SK-N-SH (cell line): ENCODE data around the gene RALA. TPM values are rescaled to one million over a fixed set of nuclear protein-coding genes. Genes with fewer than 3 reads are reported as not detected.
A peak's percentile ranks its signal among the peaks of the same experiment; 100 is the strongest.

Experiments
- CTCF ChIA-PET: fragments of 300-600, 350-600 bp; formaldehyde crosslinking; extraction: SDS; loops from one replicate; lab custom pipeline; 2021; lab: Yijun Ruan, JAX
- POLR2A ChIA-PET: fragments of 350-600 bp; sonication (Branson Sonifier 250); formaldehyde crosslinking; extraction: SDS; loops from one replicate; lab custom pipeline; 2020; ENCODE audit warnings: antibody characterized with exemption, inconsistent platforms; lab: Yijun Ruan, JAX
- DNase-seq: peaks from one replicate; pipeline ENCODE4 v3.0.0; 2012
- H2AFZ ChIP-seq: fragments of 200-600 bp; sonication (generic); 2 replicates; pipeline ENCODE4 v1.8.1; 2016; ENCODE audit warnings: antibody characterized with exemption, mild to moderate bottlenecking, low read depth
- H3F3A ChIP-seq: fragments of 200-600 bp; sonication (generic); replicated peaks from 2 replicates; pipeline ENCODE3; 2016; ENCODE audit warnings: antibody characterized with exemption, mild to moderate bottlenecking; ENCODE audit not compliant: insufficient read depth
- H3K27ac ChIP-seq, 2 experiments: fragments of 200-500 bp in 1 of 2; fragments of 200-600 bp in 1 of 2; sonication (Bioruptor generic) in 1 of 2; sonication (generic), shearing (Covaris generic) in 1 of 2; 2 replicates each; pipeline versions ENCODE4 v1.5.1 to v1.6.1; 2014 to 2016; ENCODE audit warnings: low read depth in 2 of 2, inconsistent platforms in 1 of 2, low read length in 1 of 2, mild to moderate bottlenecking in 1 of 2, mixed read lengths in 1 of 2
- H3K27me3 ChIP-seq: fragments of 200-600 bp; sonication (generic), shearing (Covaris generic); 2 replicates; pipeline ENCODE4 v1.6.1; 2016; ENCODE audit warnings: mixed run types; ENCODE audit not compliant: insufficient read depth
- H3K36me3 ChIP-seq, 2 experiments: fragments of 200-500 bp in 1 of 2; fragments of 200-600 bp in 1 of 2; sonication (Bioruptor generic) in 1 of 2; sonication (generic) in 1 of 2; replicated peaks in 1 of 2; 2 replicates each; pipeline versions ENCODE3 to v1.5.1; 2014 to 2016; ENCODE audit warnings: low read length in 1 of 2, mild to moderate bottlenecking in 1 of 2; ENCODE audit not compliant: insufficient read depth in 2 of 2, control insufficient read depth in 1 of 2
- H3K4me1 ChIP-seq, 2 experiments: fragments of 200-500 bp in 1 of 2; fragments of 200-600 bp in 1 of 2; sonication (Bioruptor generic) in 1 of 2; sonication (generic), shearing (Covaris generic) in 1 of 2; 2 replicates each; pipeline versions ENCODE4 v1.5.1 to v1.6.1; 2014 to 2016; ENCODE audit warnings: low read depth in 1 of 2, low read length in 1 of 2, mixed run types in 1 of 2; ENCODE audit not compliant: insufficient read depth in 2 of 2, control insufficient read depth in 1 of 2
- H3K4me2 ChIP-seq: fragments of 200-600 bp; sonication (generic), shearing (Covaris generic); 2 replicates; pipeline ENCODE4 v1.6.1; 2017; ENCODE audit warnings: mixed run types
- H3K4me3 ChIP-seq, 2 experiments: fragments of 200-500 bp in 1 of 2; fragments of 200-600 bp in 1 of 2; sonication (Bioruptor generic) in 1 of 2; sonication (generic), shearing (Covaris generic) in 1 of 2; 2 replicates each; pipeline versions ENCODE4 v1.5.1 to v1.8.1; 2014 to 2016; ENCODE audit warnings: low read depth in 2 of 2, inconsistent platforms in 1 of 2, low read length in 1 of 2, mild to moderate bottlenecking in 1 of 2, mixed read lengths in 1 of 2, moderate library complexity in 1 of 2
- H3K79me2 ChIP-seq: fragments of 200-600 bp; sonication (generic); 2 replicates; pipeline ENCODE4 v1.8.1; 2017; ENCODE audit warnings: mild to moderate bottlenecking; ENCODE audit not compliant: insufficient read depth
- H3K9ac ChIP-seq: fragments of 200-600 bp; sonication (generic); 2 replicates; pipeline ENCODE4 v1.6.1; 2017; ENCODE audit warnings: mixed run types
- H3K9me2 ChIP-seq: fragments of 200-600 bp; sonication (generic); 2 replicates; pipeline ENCODE4 v1.6.1; 2017; ENCODE audit warnings: mixed run types
- H3K9me3 ChIP-seq: fragments of 200-600 bp; sonication (generic); 2 replicates; pipeline ENCODE4 v1.6.1; 2017; ENCODE audit warnings: mixed run types, mild to moderate bottlenecking, moderate library complexity
- H4K20me1 ChIP-seq: fragments of 200-600 bp; sonication (generic); 2 replicates; pipeline ENCODE4 v1.6.1; 2017; ENCODE audit warnings: mild to moderate bottlenecking, mixed run types; ENCODE audit not compliant: insufficient read depth
- CHD2 ChIP-seq: fragments of 150-350 bp; IDR thresholded peaks from 2 replicates; pipeline ENCODE4 v1.6.1; 2018; ENCODE audit warnings: low read length; ENCODE audit not compliant: partially characterized antibody
- ELF1 ChIP-seq: IDR thresholded peaks from 2 replicates; pipeline ENCODE4 v1.4.0; 2012
- EP300 ChIP-seq, 2 experiments: IDR thresholded peaks; 2 replicates each; pipeline versions ENCODE4 v1.4.0 to v1.6.1; 2012; ENCODE audit warnings: borderline replicate concordance in 1 of 2, low read depth in 1 of 2, low read length in 1 of 2
- FOXM1 ChIP-seq: IDR thresholded peaks from 2 replicates; pipeline ENCODE4 v1.4.0; 2012; ENCODE audit warnings: low read depth, mild to moderate bottlenecking
- GABPA ChIP-seq: IDR thresholded peaks from 2 replicates; pipeline ENCODE4 v1.4.0; 2012; ENCODE audit warnings: low read depth, mild to moderate bottlenecking
- GATA2 ChIP-seq: sonication (generic); formaldehyde crosslinking; IDR thresholded peaks from 2 replicates; pipeline ENCODE4 v1.5.0; 2020; ENCODE audit warnings: mild to moderate bottlenecking, missing genetic modification reagents
- JUND ChIP-seq: IDR thresholded peaks from 2 replicates; pipeline ENCODE4 v1.4.0; 2012
- NFIC ChIP-seq: IDR thresholded peaks from 2 replicates; pipeline ENCODE4 v1.4.0; 2012; ENCODE audit warnings: borderline replicate concordance
- RCOR1 ChIP-seq: fragments of 150-350 bp; IDR thresholded peaks from 2 replicates; pipeline ENCODE4 v1.6.1; 2017; ENCODE audit warnings: antibody characterized with exemption, low read length
- RFX5 ChIP-seq: IDR thresholded peaks from 2 replicates; pipeline ENCODE4 v1.6.1; 2012; ENCODE audit warnings: mild to moderate bottlenecking, improper control_type of control experiment, low read length
- RXRA ChIP-seq: IDR thresholded peaks from 2 replicates; pipeline ENCODE4 v1.4.0; 2012; ENCODE audit warnings: low read depth, mild to moderate bottlenecking, borderline replicate concordance
- SIN3A ChIP-seq: IDR thresholded peaks from 2 replicates; pipeline ENCODE4 v1.6.1; 2012; ENCODE audit warnings: low read depth, mild to moderate bottlenecking, low read length, moderate library complexity, borderline replicate concordance
- SMC3 ChIP-seq: IDR thresholded peaks from 2 replicates; pipeline ENCODE4 v1.6.1; 2012; ENCODE audit warnings: low read depth, low read length, improper control_type of control experiment
- TAF1 ChIP-seq: IDR thresholded peaks from 2 replicates; pipeline ENCODE4 v1.6.1; 2012; ENCODE audit warnings: low read depth, mild to moderate bottlenecking, low read length, moderate library complexity, borderline replicate concordance
- TCF12 ChIP-seq: IDR thresholded peaks from 2 replicates; pipeline ENCODE4 v1.4.0; 2012
- TEAD4 ChIP-seq: IDR thresholded peaks from 2 replicates; pipeline ENCODE4 v1.4.0; 2012; ENCODE audit warnings: mild to moderate bottlenecking, borderline replicate concordance; ENCODE audit not compliant: insufficient read depth
- WGBS: methylation state at CpG from one replicate; pipeline ENCODE4 v1.1.6; 2017; ENCODE audit warnings: low lambda C conversion rate; 5-methylcytosine and 5-hydroxymethylcytosine counted together
- polyA plus RNA-seq, 3 experiments: library from polyadenylated mRNA; depleted of rRNA; stranded (reverse); fragments of >200 nt; gene quantifications; 2 replicates each; pipeline ENCODE4 v1.2.3, GENCODE V29; 2012
- TF ChIP-seq, protein P1 (sequence below): fragments of 200-600 bp; sonication (generic); IDR thresholded peaks from 2 replicates; pipeline ENCODE4 v1.6.1; 2017; ENCODE audit warnings: antibody characterized with exemption, mild to moderate bottlenecking, moderate library complexity
- TF ChIP-seq, protein P2 (sequence below): fragments of 150-350 bp; IDR thresholded peaks from 2 replicates; pipeline ENCODE4 v1.6.1; 2017; ENCODE audit warnings: antibody characterized with exemption, low read length, low read depth, borderline replicate concordance
- TF ChIP-seq, protein P3 (sequence below): IDR thresholded peaks from 2 replicates; pipeline ENCODE4 v1.4.0; 2012; ENCODE audit warnings: low read depth, borderline replicate concordance
- TF ChIP-seq, protein P4 (sequence below): IDR thresholded peaks from 2 replicates; pipeline ENCODE4; 2012
- TF ChIP-seq, protein P5 (sequence below): IDR thresholded peaks from 2 replicates; pipeline ENCODE4 v1.6.1; 2012; ENCODE audit warnings: mild to moderate bottlenecking, low read depth, low read length, moderate library complexity
- TF ChIP-seq, protein P6 (sequence below): fragments of 150-350 bp; IDR thresholded peaks from 2 replicates; pipeline ENCODE4 v1.6.1; 2016; ENCODE audit warnings: mild to moderate bottlenecking, low read depth, low read length

RALA gene
- polyA plus RNA-seq, 1 of the 3 experiments (the other 2 are of a cell fraction): 29.0 TPM

DNA sequence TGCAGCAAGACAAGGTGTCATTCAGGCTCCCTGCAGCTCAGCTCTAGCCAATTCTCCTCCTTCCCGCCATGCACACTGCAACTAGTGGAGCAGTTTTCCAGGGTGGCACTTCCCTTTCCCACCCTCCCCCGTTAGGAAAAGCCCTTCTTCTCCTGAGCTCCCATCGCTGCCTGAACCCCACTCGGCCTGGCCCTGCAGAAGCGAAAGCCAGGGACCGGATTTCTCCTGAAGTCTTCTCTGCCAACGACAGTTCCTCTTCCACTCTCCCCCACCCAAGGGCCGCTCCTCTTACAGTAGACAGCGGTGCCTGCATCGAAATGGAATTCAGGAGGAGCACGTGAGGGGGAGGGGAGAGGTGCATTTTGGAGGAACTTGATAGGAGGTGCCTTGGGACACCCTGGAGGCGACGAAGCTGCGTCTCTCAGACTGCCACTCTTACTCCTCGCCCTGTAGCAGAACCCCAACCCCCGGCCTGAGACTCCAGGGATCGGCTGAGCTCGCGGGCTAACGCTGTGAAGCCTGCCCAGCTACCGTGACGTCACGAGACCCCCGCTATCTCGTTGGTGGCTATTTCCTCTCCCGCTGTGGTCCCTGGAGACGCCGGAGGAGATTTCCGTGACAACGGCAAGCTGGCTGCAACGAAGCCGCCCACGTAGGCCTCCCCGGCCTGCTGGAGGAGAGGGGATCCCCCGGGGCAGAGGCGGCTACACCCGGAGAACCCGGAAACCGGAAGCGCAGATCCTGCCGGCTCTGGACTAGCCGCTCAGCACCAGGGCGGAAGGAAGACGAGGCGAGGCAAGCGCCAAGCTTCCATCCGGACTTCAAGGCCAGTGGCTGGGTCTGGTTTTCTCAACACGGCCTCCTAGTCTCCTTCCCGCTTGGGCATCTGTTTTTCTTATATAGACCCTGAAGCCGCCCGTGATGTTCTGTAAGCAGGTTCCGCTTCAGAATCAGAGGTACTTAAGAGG is 109.7 kb downstream of the RALA start:
- peak; percentile 95 for DNase-seq
- peak overlapping the region; percentile 86 for H3K4me2 ChIP-seq
- peaks cover 11% of the 10 kb centered on the region for H3F3A ChIP-seq
- H3K79me2 ChIP-seq: peaks cover 38% of the 10 kb centered on the region
- no peaks in the 10 kb centered on the region for H3K27me3 ChIP-seq
- ChIA-PET POLR2A (interaction anchor here (0.6 to 2.1 kb wide), 4 partner anchors 110 to 262 kb away, joined by 3 to 28 read pairs (median 4); partner anchors contain the start of gene RALA), CTCF (interaction anchor here (0.8 to 28.1 kb wide), 8 partner anchors 13 to 163 kb away, joined by 3 to 563 read pairs (median 4); partner anchors contain the start of gene RALA)
- H2AFZ ChIP-seq: peak overlapping the region; percentile 86
- H3K9me2 ChIP-seq: no peaks in the 10 kb centered on the region
- H3K4me3 ChIP-seq: peak overlapping the region; percentile 62 to 70
- H3K36me3 ChIP-seq: peaks cover 0 to 8% of the 10 kb centered on the region in 2 experiments
- H3K9me3 ChIP-seq: no peaks in the 10 kb centered on the region
- peak overlapping the region; percentile 91 to 98 for H3K27ac ChIP-seq
- WGBS: 10% methylated on average over 37 of the region's 52 CpGs
- peak overlapping the region; percentile 89 for H3K9ac ChIP-seq
- no peaks in the 10 kb centered on the region for H4K20me1 ChIP-seq
- peaks cover 11 to 20% of the 10 kb centered on the region in 2 experiments; a peak in 3 of 4 replicates for H3K4me1 ChIP-seq
- TF ChIP-seq ELF1 (peak; percentile 95), TEAD4 (no peak), JUND (no peak), RCOR1 (peak; percentile 53), TCF12 (no peak), GABPA (peak; percentile 78), EP300 (IDR thresholded peaks at IDR 0.05; ENCODE audit: borderline replicate concordance in 1 of 2, low read depth in 1 of 2, low read length in 1 of 2) (no peak; a peak in 1 of 4 replicates), CHD2 (no peak), TAF1 (peak; percentile 85; the same call in 1 of the 2 replicates), NFIC (no peak), SMC3 (no peak), GATA2 (CRISPR knock-in tag) (no peak), RFX5 (peak; percentile 99), FOXM1 (no peak), RXRA (no peak), SIN3A (peak; percentile 40; the same call in 1 of the 2 replicates)
- TF ChIP-seq, protein P1, sequence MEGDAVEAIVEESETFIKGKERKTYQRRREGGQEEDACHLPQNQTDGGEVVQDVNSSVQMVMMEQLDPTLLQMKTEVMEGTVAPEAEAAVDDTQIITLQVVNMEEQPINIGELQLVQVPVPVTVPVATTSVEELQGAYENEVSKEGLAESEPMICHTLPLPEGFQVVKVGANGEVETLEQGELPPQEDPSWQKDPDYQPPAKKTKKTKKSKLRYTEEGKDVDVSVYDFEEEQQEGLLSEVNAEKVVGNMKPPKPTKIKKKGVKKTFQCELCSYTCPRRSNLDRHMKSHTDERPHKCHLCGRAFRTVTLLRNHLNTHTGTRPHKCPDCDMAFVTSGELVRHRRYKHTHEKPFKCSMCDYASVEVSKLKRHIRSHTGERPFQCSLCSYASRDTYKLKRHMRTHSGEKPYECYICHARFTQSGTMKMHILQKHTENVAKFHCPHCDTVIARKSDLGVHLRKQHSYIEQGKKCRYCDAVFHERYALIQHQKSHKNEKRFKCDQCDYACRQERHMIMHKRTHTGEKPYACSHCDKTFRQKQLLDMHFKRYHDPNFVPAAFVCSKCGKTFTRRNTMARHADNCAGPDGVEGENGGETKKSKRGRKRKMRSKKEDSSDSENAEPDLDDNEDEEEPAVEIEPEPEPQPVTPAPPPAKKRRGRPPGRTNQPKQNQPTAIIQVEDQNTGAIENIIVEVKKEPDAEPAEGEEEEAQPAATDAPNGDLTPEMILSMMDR: no peak
- TF ChIP-seq, protein P2, sequence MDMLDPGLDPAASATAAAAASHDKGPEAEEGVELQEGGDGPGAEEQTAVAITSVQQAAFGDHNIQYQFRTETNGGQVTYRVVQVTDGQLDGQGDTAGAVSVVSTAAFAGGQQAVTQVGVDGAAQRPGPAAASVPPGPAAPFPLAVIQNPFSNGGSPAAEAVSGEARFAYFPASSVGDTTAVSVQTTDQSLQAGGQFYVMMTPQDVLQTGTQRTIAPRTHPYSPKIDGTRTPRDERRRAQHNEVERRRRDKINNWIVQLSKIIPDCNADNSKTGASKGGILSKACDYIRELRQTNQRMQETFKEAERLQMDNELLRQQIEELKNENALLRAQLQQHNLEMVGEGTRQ: no peak; the same call in 1 of the 2 replicates
- TF ChIP-seq, protein P3, sequence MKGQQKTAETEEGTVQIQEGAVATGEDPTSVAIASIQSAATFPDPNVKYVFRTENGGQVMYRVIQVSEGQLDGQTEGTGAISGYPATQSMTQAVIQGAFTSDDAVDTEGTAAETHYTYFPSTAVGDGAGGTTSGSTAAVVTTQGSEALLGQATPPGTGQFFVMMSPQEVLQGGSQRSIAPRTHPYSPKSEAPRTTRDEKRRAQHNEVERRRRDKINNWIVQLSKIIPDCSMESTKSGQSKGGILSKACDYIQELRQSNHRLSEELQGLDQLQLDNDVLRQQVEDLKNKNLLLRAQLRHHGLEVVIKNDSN: 0 out of 2 replicates have a peak, but pooled peaks have one; percentile 42
- TF ChIP-seq, protein P4, sequence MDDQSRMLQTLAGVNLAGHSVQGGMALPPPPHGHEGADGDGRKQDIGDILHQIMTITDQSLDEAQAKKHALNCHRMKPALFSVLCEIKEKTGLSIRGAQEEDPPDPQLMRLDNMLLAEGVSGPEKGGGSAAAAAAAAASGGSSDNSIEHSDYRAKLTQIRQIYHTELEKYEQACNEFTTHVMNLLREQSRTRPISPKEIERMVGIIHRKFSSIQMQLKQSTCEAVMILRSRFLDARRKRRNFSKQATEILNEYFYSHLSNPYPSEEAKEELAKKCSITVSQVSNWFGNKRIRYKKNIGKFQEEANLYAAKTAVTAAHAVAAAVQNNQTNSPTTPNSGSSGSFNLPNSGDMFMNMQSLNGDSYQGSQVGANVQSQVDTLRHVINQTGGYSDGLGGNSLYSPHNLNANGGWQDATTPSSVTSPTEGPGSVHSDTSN: 0 out of 2 replicates have a peak, but pooled peaks have one; percentile 28
- TF ChIP-seq, protein P5, sequence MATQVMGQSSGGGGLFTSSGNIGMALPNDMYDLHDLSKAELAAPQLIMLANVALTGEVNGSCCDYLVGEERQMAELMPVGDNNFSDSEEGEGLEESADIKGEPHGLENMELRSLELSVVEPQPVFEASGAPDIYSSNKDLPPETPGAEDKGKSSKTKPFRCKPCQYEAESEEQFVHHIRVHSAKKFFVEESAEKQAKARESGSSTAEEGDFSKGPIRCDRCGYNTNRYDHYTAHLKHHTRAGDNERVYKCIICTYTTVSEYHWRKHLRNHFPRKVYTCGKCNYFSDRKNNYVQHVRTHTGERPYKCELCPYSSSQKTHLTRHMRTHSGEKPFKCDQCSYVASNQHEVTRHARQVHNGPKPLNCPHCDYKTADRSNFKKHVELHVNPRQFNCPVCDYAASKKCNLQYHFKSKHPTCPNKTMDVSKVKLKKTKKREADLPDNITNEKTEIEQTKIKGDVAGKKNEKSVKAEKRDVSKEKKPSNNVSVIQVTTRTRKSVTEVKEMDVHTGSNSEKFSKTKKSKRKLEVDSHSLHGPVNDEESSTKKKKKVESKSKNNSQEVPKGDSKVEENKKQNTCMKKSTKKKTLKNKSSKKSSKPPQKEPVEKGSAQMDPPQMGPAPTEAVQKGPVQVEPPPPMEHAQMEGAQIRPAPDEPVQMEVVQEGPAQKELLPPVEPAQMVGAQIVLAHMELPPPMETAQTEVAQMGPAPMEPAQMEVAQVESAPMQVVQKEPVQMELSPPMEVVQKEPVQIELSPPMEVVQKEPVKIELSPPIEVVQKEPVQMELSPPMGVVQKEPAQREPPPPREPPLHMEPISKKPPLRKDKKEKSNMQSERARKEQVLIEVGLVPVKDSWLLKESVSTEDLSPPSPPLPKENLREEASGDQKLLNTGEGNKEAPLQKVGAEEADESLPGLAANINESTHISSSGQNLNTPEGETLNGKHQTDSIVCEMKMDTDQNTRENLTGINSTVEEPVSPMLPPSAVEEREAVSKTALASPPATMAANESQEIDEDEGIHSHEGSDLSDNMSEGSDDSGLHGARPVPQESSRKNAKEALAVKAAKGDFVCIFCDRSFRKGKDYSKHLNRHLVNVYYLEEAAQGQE: peak; percentile 19; the same call in 1 of the 2 replicates
- TF ChIP-seq, protein P6, sequence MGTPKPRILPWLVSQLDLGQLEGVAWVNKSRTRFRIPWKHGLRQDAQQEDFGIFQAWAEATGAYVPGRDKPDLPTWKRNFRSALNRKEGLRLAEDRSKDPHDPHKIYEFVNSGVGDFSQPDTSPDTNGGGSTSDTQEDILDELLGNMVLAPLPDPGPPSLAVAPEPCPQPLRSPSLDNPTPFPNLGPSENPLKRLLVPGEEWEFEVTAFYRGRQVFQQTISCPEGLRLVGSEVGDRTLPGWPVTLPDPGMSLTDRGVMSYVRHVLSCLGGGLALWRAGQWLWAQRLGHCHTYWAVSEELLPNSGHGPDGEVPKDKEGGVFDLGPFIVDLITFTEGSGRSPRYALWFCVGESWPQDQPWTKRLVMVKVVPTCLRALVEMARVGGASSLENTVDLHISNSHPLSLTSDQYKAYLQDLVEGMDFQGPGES: peak; percentile 46; the same call in 1 of the 2 replicates
